ENCODE data around the gene RPS2.

DNA sequence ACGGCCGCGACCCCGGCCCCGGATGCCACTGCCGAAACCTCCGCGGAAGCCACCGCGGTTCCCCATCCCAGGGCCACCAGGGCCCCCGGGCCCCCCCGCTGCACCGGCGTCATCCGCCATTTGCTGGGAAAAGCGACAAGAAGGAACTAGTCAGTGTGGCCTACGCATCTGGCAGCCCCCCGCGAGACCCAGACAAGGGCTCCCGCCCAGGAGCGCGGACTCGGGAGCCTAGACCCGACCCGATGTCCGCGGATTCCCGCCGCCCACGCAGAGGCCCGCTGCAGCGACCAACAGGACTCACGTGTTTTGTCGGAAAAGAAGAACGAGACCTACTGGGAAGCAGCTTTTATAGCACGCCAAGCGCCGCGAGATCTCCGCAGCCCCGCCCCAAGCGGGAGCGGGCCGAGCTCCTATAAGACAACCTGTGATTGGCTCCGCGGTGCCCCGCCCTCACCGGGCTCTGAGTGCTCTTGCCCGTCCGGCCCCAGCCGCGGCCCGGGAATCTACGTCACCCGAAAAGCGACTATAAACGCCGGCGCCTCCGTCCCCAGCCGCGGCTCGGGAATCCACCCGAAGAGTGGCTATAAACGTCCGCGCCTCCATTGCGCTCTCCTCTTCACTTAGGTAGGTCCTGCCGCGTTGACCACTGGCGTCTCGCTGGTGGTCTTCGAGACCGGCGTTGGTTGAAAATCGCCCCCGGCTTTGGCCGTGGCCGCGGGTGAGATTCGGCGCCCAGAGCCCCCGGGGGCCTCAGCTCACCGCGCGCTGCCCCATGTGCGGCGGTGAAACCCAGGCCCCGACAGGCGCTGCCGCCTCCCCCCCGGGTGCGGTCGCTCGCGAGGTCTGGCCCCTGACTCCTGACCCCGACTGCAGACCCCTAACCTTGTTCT lies at the start of gene RPS2:
- TF ChIP-seq YY1 (IDR thresholded peaks at IDR 0.05; ENCODE audit: insufficient read depth, insufficient read length) (no peak), ZNF274 (IDR thresholded peaks at IDR 0.05; ENCODE audit: low read depth, low read length) (no peak), SUZ12 (IDR thresholded peaks at IDR 0.05; ENCODE audit: extremely low read depth, insufficient read depth, insufficient read length) (no peak)
